Kidney epithelial cell (primary cell): ENCODE results near the gene TLE3. TPM values are rescaled to one million over a fixed set of nuclear protein-coding genes. Genes with fewer than 3 reads are reported as not detected.
"Not testable (repeated sequence)": the region's sequence is repeated elsewhere in the genome, so short reads cannot be mapped to it uniquely, and the experiment has no call there.

ENCODE experiments used
- DNase-seq: peaks from one replicate; pipeline ENCODE4 v3.0.0-alpha.2; 2010; ENCODE audit warnings: low read depth
- H3K27me3 ChIP-seq: 2 replicates; pipeline ENCODE4 v1.6.0; 2011; ENCODE audit warnings: low read length; ENCODE audit not compliant: control insufficient read depth, insufficient read depth
- H3K36me3 ChIP-seq: 2 replicates; pipeline ENCODE4 v1.5.1; 2011; ENCODE audit warnings: low read length; ENCODE audit not compliant: control insufficient read depth, insufficient read depth
- H3K4me3 ChIP-seq: 2 replicates; pipeline ENCODE4 v1.5.1; 2011; ENCODE audit warnings: low read depth, mild to moderate bottlenecking, control low read depth, low read length
- total RNA-seq: library from RNA; depleted of rRNA; stranded (reverse); fragments of >200 nt; gene quantifications from 2 replicates; pipeline ENCODE4 v1.2.3, GENCODE V29; 2015
- TF ChIP-seq, protein P1 (sequence below): IDR thresholded peaks from 2 replicates; pipeline ENCODE4 v1.5.1; 2011; ENCODE audit warnings: mild to moderate bottlenecking, moderate library complexity, low read length, control low read depth, inconsistent platforms; ENCODE audit not compliant: insufficient read depth, poor library complexity, severe bottlenecking

TLE3 gene
- total RNA-seq, 1 donor from 2014 or later, result 67.5 TPM

DNA sequence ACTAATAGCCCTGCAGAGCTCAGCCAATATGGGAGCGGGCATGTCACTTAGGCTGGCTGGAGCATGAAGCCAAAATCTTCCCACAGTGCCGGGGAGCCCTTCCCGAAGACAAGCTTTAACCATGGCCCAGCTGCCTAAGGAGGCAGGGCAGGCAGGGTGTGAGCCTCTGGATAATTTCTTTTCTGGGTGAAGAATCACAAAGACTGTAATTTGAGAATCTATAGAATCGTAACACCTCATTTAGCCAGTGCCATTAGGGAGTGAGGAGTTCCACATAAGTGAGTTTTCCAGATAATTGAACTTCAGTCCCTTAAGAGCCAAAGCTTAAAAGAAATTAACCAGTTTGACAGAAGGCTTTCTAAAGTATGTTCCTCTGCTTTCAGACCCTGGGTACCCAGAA is 40.2 kb upstream of the TLE3 start:
- Histone ChIP-seq H3K36me3 (no peaks in the 10 kb centered on the region), H3K4me3 (no peak overlapping the region), H3K27me3 (peaks cover 4% of the 10 kb centered on the region)
- TF ChIP-seq, protein P1, sequence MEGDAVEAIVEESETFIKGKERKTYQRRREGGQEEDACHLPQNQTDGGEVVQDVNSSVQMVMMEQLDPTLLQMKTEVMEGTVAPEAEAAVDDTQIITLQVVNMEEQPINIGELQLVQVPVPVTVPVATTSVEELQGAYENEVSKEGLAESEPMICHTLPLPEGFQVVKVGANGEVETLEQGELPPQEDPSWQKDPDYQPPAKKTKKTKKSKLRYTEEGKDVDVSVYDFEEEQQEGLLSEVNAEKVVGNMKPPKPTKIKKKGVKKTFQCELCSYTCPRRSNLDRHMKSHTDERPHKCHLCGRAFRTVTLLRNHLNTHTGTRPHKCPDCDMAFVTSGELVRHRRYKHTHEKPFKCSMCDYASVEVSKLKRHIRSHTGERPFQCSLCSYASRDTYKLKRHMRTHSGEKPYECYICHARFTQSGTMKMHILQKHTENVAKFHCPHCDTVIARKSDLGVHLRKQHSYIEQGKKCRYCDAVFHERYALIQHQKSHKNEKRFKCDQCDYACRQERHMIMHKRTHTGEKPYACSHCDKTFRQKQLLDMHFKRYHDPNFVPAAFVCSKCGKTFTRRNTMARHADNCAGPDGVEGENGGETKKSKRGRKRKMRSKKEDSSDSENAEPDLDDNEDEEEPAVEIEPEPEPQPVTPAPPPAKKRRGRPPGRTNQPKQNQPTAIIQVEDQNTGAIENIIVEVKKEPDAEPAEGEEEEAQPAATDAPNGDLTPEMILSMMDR, result no peak
- DNase-seq, result no peak

DNA sequence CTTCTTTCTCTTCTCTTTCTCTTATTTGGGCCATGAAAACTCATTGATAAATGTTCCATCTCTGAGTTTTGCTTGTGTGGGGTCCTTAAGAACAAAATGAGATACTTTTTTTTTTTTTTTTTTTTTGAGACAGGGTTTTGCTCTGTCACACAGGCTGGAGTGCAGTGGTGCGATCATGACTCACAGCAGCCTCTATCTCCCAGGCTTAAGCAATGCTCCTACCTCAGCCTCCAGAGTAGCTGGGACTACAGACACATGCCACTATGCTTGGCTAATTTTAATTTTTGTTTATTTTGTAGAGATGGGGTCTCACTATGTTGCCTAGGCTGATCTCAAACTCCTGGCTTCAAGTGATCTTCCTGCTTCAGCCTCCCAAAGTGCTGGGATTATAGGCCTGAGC is 39.3 kb upstream of the TLE3 start:
- H3K4me3 ChIP-seq, H3K36me3 ChIP-seq, H3K27me3 ChIP-seq, DNase-seq: not testable (repeated sequence)

DNA sequence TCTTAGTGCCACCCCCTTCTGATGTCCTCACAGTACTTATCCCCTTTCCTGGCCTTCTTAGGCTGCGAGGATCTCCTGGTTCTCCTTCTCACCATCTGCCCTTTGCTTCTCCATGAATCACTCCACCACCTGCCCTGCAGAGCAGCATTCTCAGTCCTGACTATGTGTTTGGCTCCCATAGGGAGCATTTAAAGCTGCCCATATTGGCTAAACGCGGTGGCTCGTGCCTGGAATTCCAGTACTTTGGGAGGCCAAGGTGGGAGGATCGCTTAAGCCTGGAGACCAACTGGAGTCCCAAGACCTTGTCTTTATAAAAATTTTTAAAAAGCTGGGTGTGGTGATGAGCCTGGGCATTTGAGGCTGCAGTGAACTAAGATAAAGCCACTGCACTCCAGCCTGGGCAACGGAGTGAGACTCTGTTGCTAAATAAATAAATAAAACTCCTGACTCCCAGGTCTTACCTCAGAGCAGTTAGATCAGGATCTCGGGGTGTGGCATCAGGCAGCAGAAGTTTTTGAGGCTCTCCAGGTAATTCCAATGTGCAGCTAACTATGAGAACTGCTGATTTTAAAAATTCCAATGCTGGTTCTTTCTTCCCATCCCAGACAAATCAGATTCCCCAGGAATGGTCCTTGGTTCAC is 36.2 kb upstream of the TLE3 start:
- no peak overlapping the region for H3K4me3 ChIP-seq
- H3K27me3 ChIP-seq, result peaks cover 9% of the 10 kb centered on the region
- no peak for DNase-seq
- TF ChIP-seq, protein P1, result no peak
- no peaks in the 10 kb centered on the region for H3K36me3 ChIP-seq

DNA sequence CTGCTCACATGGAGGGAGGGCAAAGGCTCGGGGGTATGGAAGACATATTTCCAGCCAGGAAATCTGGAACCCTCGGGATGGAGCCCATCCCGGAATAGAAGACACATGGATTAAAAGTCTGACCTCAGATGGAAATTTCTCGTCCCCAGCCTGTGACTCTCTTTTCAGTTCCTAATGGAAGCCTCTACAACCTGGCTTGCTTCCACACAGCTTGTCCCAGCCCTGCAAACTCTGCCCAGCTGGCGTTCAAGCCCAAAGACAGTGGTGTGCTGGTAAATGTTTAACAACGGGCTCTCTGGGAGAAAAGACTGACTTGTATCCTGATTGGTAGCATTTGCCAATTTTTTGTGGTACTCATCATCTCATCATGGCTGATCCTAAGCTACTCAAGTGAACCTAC is 35.6 kb upstream of the TLE3 start:
- Histone ChIP-seq H3K36me3 (no peaks in the 10 kb centered on the region), H3K4me3 (no peak overlapping the region), H3K27me3 (peaks cover 7% of the 10 kb centered on the region)
- DNase-seq, result no peak
- TF ChIP-seq, protein P1, result no peak

DNA sequence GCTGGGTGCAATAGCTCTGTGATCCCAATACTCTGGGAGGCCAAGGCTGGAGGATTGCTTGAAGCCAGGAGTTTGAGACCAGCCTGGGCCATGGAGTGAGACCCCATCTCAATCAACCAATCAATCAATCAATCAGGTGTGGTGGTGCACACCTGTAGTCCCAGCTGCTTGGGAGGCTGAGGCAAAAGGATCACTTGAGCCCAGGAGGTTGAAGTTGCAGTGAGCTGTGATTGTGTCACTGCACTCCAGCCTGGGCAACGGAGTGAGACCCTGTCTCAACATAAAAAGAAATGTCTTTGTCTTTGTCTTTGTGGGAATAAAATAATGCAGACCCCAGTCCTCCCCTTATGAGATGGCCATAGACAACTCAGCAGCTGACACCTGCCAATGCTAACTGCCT is 34.9 kb upstream of the TLE3 start:
- Histone ChIP-seq H3K4me3 (no peak overlapping the region), H3K36me3 (no peaks in the 10 kb centered on the region), H3K27me3 (peaks cover 7% of the 10 kb centered on the region)
- TF ChIP-seq, protein P1, result no peak
- no peak for DNase-seq

DNA sequence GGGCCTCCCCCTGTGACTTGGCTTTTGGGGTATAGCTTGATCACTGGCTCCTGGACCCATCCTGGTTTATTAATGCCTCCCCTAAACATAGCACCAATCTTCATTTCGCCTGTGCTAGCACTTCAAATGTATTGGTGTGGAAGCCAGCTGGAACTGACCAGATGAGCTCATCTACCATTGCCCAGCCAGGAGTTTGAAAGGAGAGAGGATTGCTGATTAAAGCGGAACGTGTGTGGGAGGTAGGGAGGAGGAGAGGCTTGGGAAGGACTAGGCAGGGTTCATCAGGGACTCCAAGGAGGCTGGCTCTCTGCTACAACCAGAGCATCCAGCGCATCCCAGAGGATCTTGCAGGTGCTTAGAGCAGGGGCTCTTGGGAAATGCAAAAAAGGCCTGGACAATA is 34.4 kb upstream of the TLE3 start:
- no peaks in the 10 kb centered on the region for H3K36me3 ChIP-seq
- DNase-seq, result no peak

More for the DNA sequence above, 34.4 kb upstream of the TLE3 start:
- H3K27me3 ChIP-seq, result peaks cover 7% of the 10 kb centered on the region
- TF ChIP-seq, protein P1, result no peak
- H3K4me3 ChIP-seq, result no peak overlapping the region
